ENCODE results near the gene IRF2BPL.

DNA sequence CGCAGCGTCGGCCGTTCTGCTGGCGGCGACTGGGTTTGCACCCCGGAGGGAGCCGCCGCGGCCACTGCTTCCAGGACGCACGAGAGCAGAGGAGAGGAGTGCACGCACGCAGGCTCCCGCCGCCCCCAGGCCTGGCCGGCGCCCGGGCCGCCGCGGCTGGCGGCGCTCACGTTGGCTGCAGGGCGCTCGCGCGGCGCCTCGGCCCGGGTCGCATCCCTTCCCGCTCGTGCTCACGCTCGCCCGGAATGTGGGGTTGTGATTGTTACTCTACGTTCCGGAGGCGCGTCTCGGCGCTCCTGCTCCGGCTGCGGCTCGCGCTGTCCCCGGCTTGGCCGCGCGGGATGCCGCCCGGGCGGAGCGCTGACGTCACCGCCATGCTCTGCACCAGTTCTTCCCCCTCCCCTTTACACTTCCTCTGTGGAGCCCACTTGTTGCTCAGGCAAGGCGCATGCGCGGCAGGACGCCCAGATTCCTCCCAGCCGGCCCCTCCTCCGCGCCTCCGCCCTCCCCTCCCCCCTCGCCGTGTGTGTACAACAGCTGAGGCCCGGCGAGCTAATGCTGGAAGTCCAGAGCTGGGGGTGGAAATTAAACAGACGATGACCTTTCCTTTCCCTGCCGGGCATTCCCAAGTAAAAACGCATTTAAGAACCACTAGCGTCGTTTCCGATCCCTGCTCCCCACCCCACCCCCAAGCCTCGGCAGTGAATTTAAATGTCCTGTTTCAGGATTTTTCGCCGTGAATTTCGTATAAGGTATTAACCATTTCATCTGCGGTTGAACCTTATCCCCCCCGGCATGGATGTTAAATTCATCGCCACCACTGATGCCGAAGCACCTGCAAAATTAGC, at the start of gene IRF2BPL:
- TF ChIP-seq POLR2A (IDR thresholded peaks at IDR 0.05; ENCODE audit: low read length) (peak; percentile 97), GATA1 (IDR thresholded peaks at IDR 0.05; ENCODE audit: low read depth, low read length) (no peak)

Data from erythroblast (primary cell).